ENCODE measurements around the gene ST6GALNAC6. TPM values are rescaled to one million over a fixed set of nuclear protein-coding genes. Genes with fewer than 3 reads are reported as not detected.

Gene ST6GALNAC6, protein sequence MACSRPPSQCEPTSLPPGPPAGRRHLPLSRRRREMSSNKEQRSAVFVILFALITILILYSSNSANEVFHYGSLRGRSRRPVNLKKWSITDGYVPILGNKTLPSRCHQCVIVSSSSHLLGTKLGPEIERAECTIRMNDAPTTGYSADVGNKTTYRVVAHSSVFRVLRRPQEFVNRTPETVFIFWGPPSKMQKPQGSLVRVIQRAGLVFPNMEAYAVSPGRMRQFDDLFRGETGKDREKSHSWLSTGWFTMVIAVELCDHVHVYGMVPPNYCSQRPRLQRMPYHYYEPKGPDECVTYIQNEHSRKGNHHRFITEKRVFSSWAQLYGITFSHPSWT
- total RNA-seq, result 66.2 and 92.5 TPM in 2 replicates

DNA sequence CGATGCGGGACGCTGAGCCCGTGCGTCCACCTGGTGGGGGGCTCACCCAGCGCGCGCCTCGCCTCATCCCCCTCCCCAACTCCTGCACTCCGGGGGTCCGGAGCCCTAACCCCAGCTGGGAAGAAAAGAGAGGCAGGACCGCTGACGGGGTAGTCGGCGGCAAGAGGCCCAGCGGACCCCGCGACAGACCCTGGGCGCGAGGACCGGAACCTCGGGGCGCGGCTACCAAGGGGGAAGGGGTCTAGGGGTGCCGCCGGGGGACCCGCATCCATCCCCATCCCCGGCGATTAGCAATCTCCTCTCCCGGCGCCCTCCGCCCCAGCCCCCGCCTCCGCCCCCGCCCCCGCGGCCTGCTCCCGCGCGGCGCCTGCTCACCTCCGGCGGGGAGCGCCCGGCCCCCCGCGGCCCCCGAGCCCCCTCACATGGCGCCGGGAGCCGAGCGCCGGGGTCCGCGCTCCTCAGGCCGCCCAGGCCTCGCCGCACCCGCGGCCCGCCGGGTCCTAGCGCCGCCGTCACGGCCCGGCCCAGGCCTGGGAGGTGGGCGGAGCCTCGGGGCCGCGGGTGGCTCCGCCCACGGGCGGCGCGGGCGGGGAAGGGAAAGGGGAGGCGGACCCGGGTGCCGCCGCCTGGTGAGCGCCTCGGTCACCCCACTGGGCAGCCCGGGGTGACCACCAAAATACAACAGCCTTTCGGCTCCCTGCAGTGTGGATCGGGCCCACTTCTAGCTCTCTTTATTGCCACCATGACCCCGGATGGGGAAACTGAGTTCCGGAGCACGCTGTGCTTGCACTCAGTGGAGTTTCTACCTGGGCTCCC lies at the start of gene ST6GALNAC6:
Gene ST6GALNAC6, minus strand, starts transcription at position 476 of the 816 bp plus-strand sequence. CDS start 1,622 bp downstream, outside the sequence.

DNA sequence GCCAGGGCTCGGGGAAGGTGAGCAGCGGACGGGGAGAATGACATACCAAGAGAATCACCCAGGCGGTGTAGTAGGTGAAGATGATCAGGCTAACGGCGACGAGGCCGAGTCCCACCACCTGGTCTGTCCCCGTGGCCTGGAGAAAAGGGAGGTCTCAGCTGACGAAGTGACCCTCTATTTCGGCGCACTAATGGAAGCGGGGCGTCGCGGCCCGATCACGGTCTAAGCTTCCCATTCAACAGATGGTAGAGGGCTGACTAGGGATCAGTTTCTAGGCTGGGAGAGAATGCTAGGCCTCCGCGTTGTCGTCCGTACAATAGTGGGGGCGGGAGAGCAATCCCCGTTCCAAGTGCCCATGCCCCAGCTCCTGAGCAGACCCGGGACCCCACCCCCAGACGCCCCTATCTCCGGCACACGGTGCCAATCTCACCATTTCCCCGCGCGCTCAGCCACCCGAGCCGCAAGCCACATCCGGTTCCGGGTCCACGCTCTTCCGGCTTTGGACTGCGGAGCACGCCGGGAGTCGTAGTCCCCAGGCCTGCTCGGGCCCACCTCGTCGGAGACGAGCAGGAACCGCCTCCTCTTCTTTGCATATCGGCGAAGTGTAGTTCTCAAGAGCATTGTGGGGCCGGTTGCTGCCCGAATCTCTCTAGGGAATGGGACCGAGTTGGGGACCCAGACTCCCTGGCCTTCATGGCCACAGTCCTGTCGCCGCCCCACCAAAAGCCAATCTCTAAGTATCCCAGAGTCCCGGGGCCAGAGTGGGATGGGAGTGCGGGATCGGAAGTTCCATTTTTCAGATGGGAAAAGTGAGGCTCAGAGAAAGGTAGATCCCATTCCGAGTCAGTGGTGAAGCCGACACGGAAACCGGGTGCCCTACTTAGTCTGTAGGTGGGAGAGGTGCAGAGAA lies 38.2 kb upstream of the ST6GALNAC6 start, which contains the start of gene DPM2:
Gene DPM2, minus strand, starts transcription at position 467 of the 910 bp plus-strand sequence. Its CDS starts 34 bp downstream, at position 433.

DNA sequence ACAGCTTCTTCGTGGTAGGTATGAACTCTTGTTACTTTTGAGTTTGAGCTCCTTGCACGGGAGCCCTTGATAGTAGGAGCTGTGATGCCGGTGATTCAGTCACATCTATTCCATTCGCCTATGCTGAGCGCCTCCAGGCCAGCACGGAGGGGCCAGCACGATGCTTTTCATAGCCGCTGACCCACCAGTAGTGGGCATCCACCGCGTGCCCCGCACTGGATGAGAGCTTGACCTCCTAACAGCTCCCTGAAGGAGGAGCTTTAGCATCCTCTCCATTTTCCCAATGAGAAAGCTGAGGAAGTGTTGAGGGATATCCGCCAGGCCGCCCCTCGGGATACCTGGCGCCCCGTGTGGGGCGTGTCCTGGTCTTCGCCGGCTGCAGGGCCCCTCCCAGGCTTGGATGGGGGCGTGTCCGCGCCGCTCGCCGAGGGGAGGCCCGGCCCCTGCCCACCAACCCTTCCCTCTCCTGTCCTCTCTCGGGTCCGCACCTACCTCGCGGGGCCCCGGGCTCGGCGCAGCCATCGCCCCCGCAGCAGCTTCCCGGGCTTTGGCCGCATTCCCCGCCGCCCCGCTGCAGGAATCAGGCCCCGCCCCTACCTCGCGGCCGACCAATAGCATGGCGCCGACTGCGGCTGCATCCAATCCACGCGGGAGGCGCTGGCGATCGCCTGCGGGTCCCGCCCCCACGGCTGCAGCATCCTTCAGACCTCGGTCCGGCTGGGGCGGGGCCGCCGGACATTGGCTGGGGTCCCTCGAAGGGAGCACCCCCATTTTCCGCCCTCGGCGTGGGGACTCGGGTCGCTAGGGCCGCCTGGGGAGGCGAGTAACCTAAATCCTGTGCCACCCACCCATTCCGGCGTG lies 31.1 kb upstream of the ST6GALNAC6 start, which contains the start of gene PIP5KL1:
Gene PIP5KL1, minus strand, starts transcription at position 547 of the 861 bp plus-strand sequence. Its CDS starts 25 bp downstream, at position 522.

DNA sequence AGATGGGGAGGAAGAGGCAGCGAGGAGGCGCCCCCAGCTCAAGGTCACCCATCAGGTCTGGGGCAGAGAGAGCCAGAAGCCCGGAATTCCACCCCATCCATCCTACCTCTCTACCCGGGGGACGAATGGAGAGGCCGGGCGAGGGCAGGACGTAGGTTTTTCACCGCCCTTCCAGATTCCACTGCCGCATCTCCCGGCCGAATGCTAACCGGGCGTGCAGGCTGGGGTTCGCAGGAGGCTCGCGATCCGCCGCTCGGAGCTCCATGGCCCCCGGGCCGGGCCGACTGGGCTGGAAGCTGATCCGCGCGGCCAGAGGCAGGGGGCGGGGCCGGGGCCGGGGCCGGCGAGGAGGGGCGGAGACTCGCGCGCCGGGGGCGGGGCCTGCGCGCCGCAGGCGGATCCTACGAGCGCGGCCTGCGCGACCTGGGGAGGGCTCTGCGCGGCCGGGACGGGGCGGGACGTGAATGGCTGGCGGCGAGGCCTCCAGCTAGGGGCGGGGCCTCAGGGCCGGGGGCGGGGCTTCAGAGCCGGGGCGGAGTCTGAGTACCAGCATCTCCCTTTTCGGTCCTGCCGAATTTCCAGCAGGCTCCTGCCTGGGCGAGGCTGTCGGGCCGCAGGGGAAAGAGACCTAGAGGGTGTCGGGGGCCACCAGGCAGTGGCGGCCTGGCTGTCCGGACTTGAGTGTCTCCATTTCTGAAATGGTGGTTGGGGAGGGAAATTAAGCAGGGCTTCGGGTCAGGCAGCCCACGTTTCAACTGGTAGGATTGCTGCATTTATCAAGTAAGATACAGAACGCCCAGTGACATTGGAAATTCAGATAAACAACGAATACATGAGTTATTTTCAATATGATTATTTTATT lies 17.5 kb upstream of the ST6GALNAC6 start, which contains the start of gene ST6GALNAC4:
Gene ST6GALNAC4, minus strand, starts transcription at position 322 of the 862 bp plus-strand sequence. CDS start 622 bp downstream, outside the sequence.

DNA sequence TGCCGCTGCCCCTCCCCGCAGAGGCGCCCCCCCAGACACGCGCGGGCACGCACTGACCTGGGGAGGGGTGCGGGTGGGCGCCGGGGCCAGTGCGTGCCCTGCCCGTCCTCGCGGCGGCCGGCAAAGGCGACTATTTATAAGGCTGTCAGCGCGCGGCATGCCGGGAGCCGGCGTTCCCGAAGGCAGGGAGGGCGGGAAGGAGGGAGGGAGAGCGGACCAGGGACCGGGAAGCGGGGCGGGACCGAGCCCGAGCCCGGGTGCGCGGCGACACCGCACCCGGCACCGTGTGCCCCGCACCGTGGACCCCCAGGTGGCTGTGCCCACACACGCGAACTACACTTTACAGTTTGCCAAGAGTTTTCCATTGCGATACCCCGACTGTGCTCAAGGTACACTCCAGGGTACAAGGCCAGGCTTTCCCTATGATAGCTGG lies 21.8 kb downstream of the ST6GALNAC6 start, which contains the start of gene AK1:
Gene AK1, minus strand, starts transcription at position 110 of the 433 bp plus-strand sequence. CDS start 3,058 bp downstream, outside the sequence.

DNA sequence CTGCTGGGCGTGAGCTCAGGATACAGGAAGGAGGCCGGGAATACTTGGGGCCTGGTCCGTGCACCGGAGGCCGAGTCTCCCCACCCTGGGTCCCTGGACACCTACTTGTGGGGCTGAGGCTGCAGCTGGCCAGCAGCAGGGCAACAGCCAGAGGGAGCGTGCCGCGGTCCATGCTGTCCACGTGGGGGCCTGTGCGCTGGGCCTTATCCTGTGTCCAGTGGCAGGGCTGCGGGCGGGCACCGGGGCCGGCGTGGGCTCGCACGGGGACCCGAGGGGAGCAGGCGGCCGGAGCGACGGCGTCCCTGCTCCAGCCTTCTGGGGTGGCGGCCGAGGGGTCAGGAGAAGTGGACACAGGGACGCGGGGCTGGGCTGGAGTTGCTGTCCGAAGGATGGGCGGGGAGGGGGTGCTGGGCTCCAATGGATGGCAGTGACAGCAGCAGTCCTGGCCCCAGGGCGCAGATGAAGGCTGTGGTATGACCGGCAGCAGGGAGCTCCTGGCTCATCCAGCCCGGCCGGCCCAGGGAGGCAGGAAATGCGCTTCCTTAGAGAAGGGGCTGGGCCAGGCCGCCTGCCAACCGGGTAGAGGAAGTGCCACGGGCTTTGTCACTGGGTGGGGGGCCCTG lies 45.1 kb downstream of the ST6GALNAC6 start, which contains the start of gene ENG:
Gene ENG, minus strand, starts transcription at position 475 of the 623 bp plus-strand sequence. Its CDS starts 303 bp downstream, at position 172.

Other genes starting within 250 kb of the ST6GALNAC6 start
- 0.08 TPM in 1 of 2 replicates, not detected in the other for gene CFAP157, start 192.6 kb downstream of the ST6GALNAC6 start, total RNA-seq
- 15.8 and 34.5 TPM in 2 replicates for gene PTRH1, start 183.9 kb downstream of the ST6GALNAC6 start, total RNA-seq
- not detected in 2 replicates for gene TTC16, start 183.5 kb downstream of the ST6GALNAC6 start, total RNA-seq
- 14.0 and 18.3 TPM in 2 replicates for gene TOR2A, start 164.3 kb downstream of the ST6GALNAC6 start, total RNA-seq
- gene SH2D3C, start 120.9 kb downstream of the ST6GALNAC6 start, total RNA-seq, result 0.08 and 0.52 TPM in 2 replicates
- 23.0 and 63.2 TPM in 2 replicates for gene CDK9, start 113.6 kb downstream of the ST6GALNAC6 start, total RNA-seq
- 57.8 and 78.6 TPM in 2 replicates for gene FPGS, start 96.7 kb downstream of the ST6GALNAC6 start, total RNA-seq
- gene ENG, start 44.9 kb downstream of the ST6GALNAC6 start, total RNA-seq, result 52.9 and 72.1 TPM in 2 replicates
- 40.1 and 71.8 TPM in 2 replicates for gene AK1, start 21.9 kb downstream of the ST6GALNAC6 start, total RNA-seq
- 33.8 and 56.2 TPM in 2 replicates for gene ST6GALNAC4, start 17.4 kb upstream of the ST6GALNAC6 start, total RNA-seq
- gene PIP5KL1, start 31.2 kb upstream of the ST6GALNAC6 start, total RNA-seq, result 1.9 and 3.7 TPM in 2 replicates
- gene DPM2, start 38.3 kb upstream of the ST6GALNAC6 start, total RNA-seq, result 15.3 and 21.7 TPM in 2 replicates
- 5.3 and 6.6 TPM in 2 replicates for gene EEIG1, start 81.4 kb upstream of the ST6GALNAC6 start, total RNA-seq
- gene NAIF1, start 167.7 kb upstream of the ST6GALNAC6 start, total RNA-seq, result 6.6 and 11.5 TPM in 2 replicates
- 14.8 and 15.6 TPM in 2 replicates for gene SLC25A25, start 168.6 kb upstream of the ST6GALNAC6 start, total RNA-seq
- gene PTGES2, start 228.1 kb upstream of the ST6GALNAC6 start, total RNA-seq, result 55.6 and 70.1 TPM in 2 replicates
- gene LCN2, start 249.8 kb upstream of the ST6GALNAC6 start, total RNA-seq, result 1.8 TPM in 1 of 2 replicates, not detected in the other

Measured in epithelial cell of alveolus of lung (primary cell).